ENCODE measurements around the gene KRTAP20-2.

The KRTAP20-2 gene

GRCh38 chr21:30668776-30669175, 33.8 kb downstream of the KRTAP20-2 start:
- Histone ChIP-seq H2BK5ac (ENCODE audit: low read depth, low read length, poor library complexity, severe bottlenecking) (no peak overlapping the region), H3K36me3 (ENCODE audit: control insufficient read depth in 1 of 2, insufficient read depth in 2 of 2, low read depth in 1 of 2, low read length in 2 of 2) (no peaks in the 10 kb centered on the region), H3K4me2 (ENCODE audit: low read length, poor library complexity, severe bottlenecking) (no peak overlapping the region), H3K4ac (ENCODE audit: low read depth in 1 of 2, low read length in 2 of 2) (no peak overlapping the region), H4K91ac (ENCODE audit: low read length) (no peak overlapping the region), H3K4me3 (ENCODE audit: insufficient read depth in 1 of 2, low read depth in 1 of 2, low read length in 2 of 2) (no peak overlapping the region), H3K4me1 (ENCODE audit: control insufficient read depth, insufficient read depth, low read depth, low read length) (no peaks in the 10 kb centered on the region), H2BK12ac (ENCODE audit: low read length in 2 of 2) (no peak overlapping the region), H3K14ac (ENCODE audit: low read length in 2 of 2) (no peak overlapping the region), H3K18ac (ENCODE audit: low read depth in 1 of 2, low read length in 2 of 2) (no peak overlapping the region), H3K27ac (ENCODE audit: low read length, poor library complexity, severe bottlenecking) (no peak overlapping the region), H3K9ac (ENCODE audit: low read length) (no peak overlapping the region), H2BK120ac (ENCODE audit: low read depth, low read length) (no peak overlapping the region), H3K79me1 (replicated peaks; ENCODE audit: low read length, poor library complexity, severe bottlenecking) (no peaks in the 10 kb centered on the region), H4K8ac (ENCODE audit: low read length) (no peak overlapping the region), H3K9me3 (ENCODE audit: control insufficient read depth, low read length) (no peaks in the 10 kb centered on the region), H3K23ac (ENCODE audit: low read length in 2 of 2) (no peak overlapping the region), H2BK15ac (ENCODE audit: low read depth, poor library complexity, severe bottlenecking) (no peak overlapping the region), H2AFZ (ENCODE audit: low read depth, low read length) (no peak overlapping the region), H2AK5ac (ENCODE audit: low read length, severe bottlenecking) (no peak overlapping the region), H3K27me3 (ENCODE audit: control insufficient read depth in 1 of 2, insufficient read depth in 1 of 2, low read length in 2 of 2) (no peaks in the 10 kb centered on the region)
- no peak for DNase-seq
- 80% methylated on average over 1 of the region's 1 CpG for WGBS

- Histone ChIP-seq H3K14ac (ENCODE audit: low read length in 2 of 2) (no peak overlapping the region), H2BK12ac (ENCODE audit: low read length in 2 of 2) (no peak overlapping the region), H3K9ac (ENCODE audit: low read length) (no peak overlapping the region), H3K27ac (ENCODE audit: low read length, poor library complexity, severe bottlenecking) (no peak overlapping the region), H3K4ac (ENCODE audit: low read depth in 1 of 2, low read length in 2 of 2) (no peak overlapping the region), H3K36me3 (ENCODE audit: control insufficient read depth in 1 of 2, insufficient read depth in 2 of 2, low read depth in 1 of 2, low read length in 2 of 2) (no peaks in the 10 kb centered on the region), H2AFZ (ENCODE audit: low read depth, low read length) (no peak overlapping the region), H3K4me3 (ENCODE audit: insufficient read depth in 1 of 2, low read depth in 1 of 2, low read length in 2 of 2) (no peak overlapping the region), H4K8ac (ENCODE audit: low read length) (no peak overlapping the region), H3K23ac (ENCODE audit: low read length in 2 of 2) (no peak overlapping the region), H3K4me1 (ENCODE audit: control insufficient read depth, insufficient read depth, low read depth, low read length) (no peaks in the 10 kb centered on the region), H2BK120ac (ENCODE audit: low read depth, low read length) (no peak overlapping the region), H3K27me3 (ENCODE audit: control insufficient read depth in 1 of 2, insufficient read depth in 1 of 2, low read length in 2 of 2) (no peaks in the 10 kb centered on the region), H2BK5ac (ENCODE audit: low read depth, low read length, poor library complexity, severe bottlenecking) (no peak overlapping the region), H2BK15ac (ENCODE audit: low read depth, poor library complexity, severe bottlenecking) (no peak overlapping the region), H3K18ac (ENCODE audit: low read depth in 1 of 2, low read length in 2 of 2) (no peak overlapping the region), H3K9me3 (ENCODE audit: control insufficient read depth, low read length) (peaks cover 7% of the 10 kb centered on the region), H4K91ac (ENCODE audit: low read length) (no peak overlapping the region), H3K4me2 (ENCODE audit: low read length, poor library complexity, severe bottlenecking) (no peak overlapping the region), H2AK5ac (ENCODE audit: low read length, severe bottlenecking) (no peak overlapping the region), H3K79me1 (replicated peaks; ENCODE audit: low read length, poor library complexity, severe bottlenecking) (no peaks in the 10 kb centered on the region)
- WGBS = 0% methylated on average over 1 of the region's 2 CpGs
- DNase-seq = no peak
Measured at GRCh38 chr21:30672985-30673650, 38.1 kb downstream of the KRTAP20-2 start.

- no peak overlapping the region for H3K27ac ChIP-seq (ENCODE audit: low read length, poor library complexity, severe bottlenecking)
- no peak overlapping the region for H3K9ac ChIP-seq (ENCODE audit: low read length)
- no peak overlapping the region for H2AK5ac ChIP-seq (ENCODE audit: low read length, severe bottlenecking)
- H2BK5ac ChIP-seq (ENCODE audit: low read depth, low read length, poor library complexity, severe bottlenecking) = no peak overlapping the region
- H2BK15ac ChIP-seq (ENCODE audit: low read depth, poor library complexity, severe bottlenecking) = no peak overlapping the region
- H2BK120ac ChIP-seq (ENCODE audit: low read depth, low read length) = no peak overlapping the region
- H3K23ac ChIP-seq (ENCODE audit: low read length in 2 of 2) = no peak overlapping the region
- H4K91ac ChIP-seq (ENCODE audit: low read length) = no peak overlapping the region
- no peak overlapping the region for H3K4ac ChIP-seq (ENCODE audit: low read depth in 1 of 2, low read length in 2 of 2)
- no peak overlapping the region for H3K4me3 ChIP-seq (ENCODE audit: insufficient read depth in 1 of 2, low read depth in 1 of 2, low read length in 2 of 2)
- H3K9me3 ChIP-seq (ENCODE audit: control insufficient read depth, low read length) = peaks cover 12% of the 10 kb centered on the region
- no peaks in the 10 kb centered on the region for H3K36me3 ChIP-seq (ENCODE audit: control insufficient read depth in 1 of 2, insufficient read depth in 2 of 2, low read depth in 1 of 2, low read length in 2 of 2)
- WGBS = 67% methylated on average over 1 of the region's 1 CpG
- no peak overlapping the region for H2AFZ ChIP-seq (ENCODE audit: low read depth, low read length)
- DNase-seq = no peak
- H4K8ac ChIP-seq (ENCODE audit: low read length) = no peak overlapping the region
- H3K4me2 ChIP-seq (ENCODE audit: low read length, poor library complexity, severe bottlenecking) = no peak overlapping the region
- H3K27me3 ChIP-seq (ENCODE audit: control insufficient read depth in 1 of 2, insufficient read depth in 1 of 2, low read length in 2 of 2) = no peaks in the 10 kb centered on the region
- no peak overlapping the region for H3K18ac ChIP-seq (ENCODE audit: low read depth in 1 of 2, low read length in 2 of 2)
- no peaks in the 10 kb centered on the region for H3K79me1 ChIP-seq (replicated peaks; ENCODE audit: low read length, poor library complexity, severe bottlenecking)
- no peaks in the 10 kb centered on the region for H3K4me1 ChIP-seq (ENCODE audit: control insufficient read depth, insufficient read depth, low read depth, low read length)
- no peak overlapping the region for H2BK12ac ChIP-seq (ENCODE audit: low read length in 2 of 2)
- H3K14ac ChIP-seq (ENCODE audit: low read length in 2 of 2) = no peak overlapping the region
Measured at GRCh38 chr21:30674312-30674711, 39.3 kb downstream of the KRTAP20-2 start.

- no peaks in the 10 kb centered on the region for H3K27me3 ChIP-seq (ENCODE audit: control insufficient read depth in 1 of 2, insufficient read depth in 1 of 2, low read length in 2 of 2)
- H2BK5ac ChIP-seq (ENCODE audit: low read depth, low read length, poor library complexity, severe bottlenecking) = no peak overlapping the region
- no peak overlapping the region for H3K18ac ChIP-seq (ENCODE audit: low read depth in 1 of 2, low read length in 2 of 2)
- no peaks in the 10 kb centered on the region for H3K79me1 ChIP-seq (replicated peaks; ENCODE audit: low read length, poor library complexity, severe bottlenecking)
- no peak overlapping the region for H3K27ac ChIP-seq (ENCODE audit: low read length, poor library complexity, severe bottlenecking)
- H4K8ac ChIP-seq (ENCODE audit: low read length) = no peak overlapping the region
- H3K36me3 ChIP-seq (ENCODE audit: control insufficient read depth in 1 of 2, insufficient read depth in 2 of 2, low read depth in 1 of 2, low read length in 2 of 2) = no peaks in the 10 kb centered on the region
- H2AFZ ChIP-seq (ENCODE audit: low read depth, low read length) = no peak overlapping the region
- H2BK12ac ChIP-seq (ENCODE audit: low read length in 2 of 2) = no peak overlapping the region
- no peak overlapping the region for H3K9ac ChIP-seq (ENCODE audit: low read length)
- H4K91ac ChIP-seq (ENCODE audit: low read length) = no peak overlapping the region
- H2AK5ac ChIP-seq (ENCODE audit: low read length, severe bottlenecking) = no peak overlapping the region
- no peak overlapping the region for H3K4ac ChIP-seq (ENCODE audit: low read depth in 1 of 2, low read length in 2 of 2)
- no peak overlapping the region for H3K4me3 ChIP-seq (ENCODE audit: insufficient read depth in 1 of 2, low read depth in 1 of 2, low read length in 2 of 2)
- no peak overlapping the region for H2BK120ac ChIP-seq (ENCODE audit: low read depth, low read length)
- peaks cover 12% of the 10 kb centered on the region for H3K9me3 ChIP-seq (ENCODE audit: control insufficient read depth, low read length)
- H2BK15ac ChIP-seq (ENCODE audit: low read depth, poor library complexity, severe bottlenecking) = no peak overlapping the region
- no peak overlapping the region for H3K4me2 ChIP-seq (ENCODE audit: low read length, poor library complexity, severe bottlenecking)
- DNase-seq = no peak
- no peak overlapping the region for H3K23ac ChIP-seq (ENCODE audit: low read length in 2 of 2)
- H3K14ac ChIP-seq (ENCODE audit: low read length in 2 of 2) = no peak overlapping the region
- no peaks in the 10 kb centered on the region for H3K4me1 ChIP-seq (ENCODE audit: control insufficient read depth, insufficient read depth, low read depth, low read length)
Measured at GRCh38 chr21:30676737-30677136, 41.7 kb downstream of the KRTAP20-2 start.

All from mesenchymal stem cell (in vitro differentiated cells and primary cell).